GM12865 (cell line): ENCODE measurements around the gene HSPB7.

ENCODE experiments used
- DNase-seq: peaks from one replicate; pipeline ENCODE4 v3.0.0; 2010; ENCODE audit warnings: low read depth
- H3K4me3 ChIP-seq: 2 replicates; pipeline ENCODE4 v1.5.1; 2011; ENCODE audit warnings: mild to moderate bottlenecking, low read depth, low read length, control low read depth
- TF ChIP-seq, protein P1 (sequence below): IDR thresholded peaks from 2 replicates; pipeline ENCODE4 v1.5.1; 2011; ENCODE audit warnings: low read length, control low read depth, low read depth, inconsistent platforms; ENCODE audit not compliant: insufficient read depth; ENCODE audit errors: missing control alignments

Gene HSPB7

DNA sequence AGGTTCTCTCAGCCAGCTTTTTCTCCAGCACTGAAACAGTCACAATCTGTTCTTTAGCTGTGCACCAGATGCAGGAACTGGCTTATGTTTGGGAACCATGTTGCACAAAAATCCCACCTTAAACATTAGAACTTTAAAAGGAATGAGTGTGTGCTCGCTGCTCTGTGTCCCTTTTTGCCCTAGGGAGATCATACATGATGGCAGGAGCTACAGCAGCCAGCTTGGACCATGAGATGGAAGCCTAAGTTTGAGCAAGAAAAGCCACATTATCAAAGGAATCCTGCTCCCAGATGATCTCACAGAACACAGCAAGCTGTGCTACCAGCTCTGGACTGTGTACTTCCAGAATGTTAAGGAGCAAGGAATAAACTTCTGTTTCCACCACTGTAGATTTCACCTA lies 45.4 kb downstream of the HSPB7 start:
- H3K4me3 ChIP-seq, result no peak overlapping the region
- no peak for DNase-seq
- TF ChIP-seq, protein P1, sequence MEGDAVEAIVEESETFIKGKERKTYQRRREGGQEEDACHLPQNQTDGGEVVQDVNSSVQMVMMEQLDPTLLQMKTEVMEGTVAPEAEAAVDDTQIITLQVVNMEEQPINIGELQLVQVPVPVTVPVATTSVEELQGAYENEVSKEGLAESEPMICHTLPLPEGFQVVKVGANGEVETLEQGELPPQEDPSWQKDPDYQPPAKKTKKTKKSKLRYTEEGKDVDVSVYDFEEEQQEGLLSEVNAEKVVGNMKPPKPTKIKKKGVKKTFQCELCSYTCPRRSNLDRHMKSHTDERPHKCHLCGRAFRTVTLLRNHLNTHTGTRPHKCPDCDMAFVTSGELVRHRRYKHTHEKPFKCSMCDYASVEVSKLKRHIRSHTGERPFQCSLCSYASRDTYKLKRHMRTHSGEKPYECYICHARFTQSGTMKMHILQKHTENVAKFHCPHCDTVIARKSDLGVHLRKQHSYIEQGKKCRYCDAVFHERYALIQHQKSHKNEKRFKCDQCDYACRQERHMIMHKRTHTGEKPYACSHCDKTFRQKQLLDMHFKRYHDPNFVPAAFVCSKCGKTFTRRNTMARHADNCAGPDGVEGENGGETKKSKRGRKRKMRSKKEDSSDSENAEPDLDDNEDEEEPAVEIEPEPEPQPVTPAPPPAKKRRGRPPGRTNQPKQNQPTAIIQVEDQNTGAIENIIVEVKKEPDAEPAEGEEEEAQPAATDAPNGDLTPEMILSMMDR, result no peak

DNA sequence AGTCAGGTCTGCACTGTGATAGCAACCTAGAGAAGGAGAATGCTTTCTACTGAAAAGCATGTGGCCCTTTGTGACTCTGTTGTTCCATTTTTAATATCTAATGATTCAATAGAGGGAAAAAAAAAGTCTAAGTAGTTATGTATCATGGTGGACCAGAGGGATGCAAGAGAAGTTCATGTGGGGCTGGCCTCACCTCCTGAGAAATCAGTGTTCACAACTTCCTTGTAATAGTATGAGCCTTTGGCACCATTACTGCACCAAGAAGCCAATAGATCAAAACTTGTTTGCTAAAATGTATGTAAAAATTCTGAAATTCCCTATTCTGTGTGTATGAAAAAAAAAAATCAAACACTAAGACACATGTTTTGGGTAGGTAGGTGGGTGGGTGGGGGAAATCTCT lies 46.9 kb downstream of the HSPB7 start:
- no peak for DNase-seq
- H3K4me3 ChIP-seq, result no peak overlapping the region
- TF ChIP-seq, protein P1, result no peak

DNA sequence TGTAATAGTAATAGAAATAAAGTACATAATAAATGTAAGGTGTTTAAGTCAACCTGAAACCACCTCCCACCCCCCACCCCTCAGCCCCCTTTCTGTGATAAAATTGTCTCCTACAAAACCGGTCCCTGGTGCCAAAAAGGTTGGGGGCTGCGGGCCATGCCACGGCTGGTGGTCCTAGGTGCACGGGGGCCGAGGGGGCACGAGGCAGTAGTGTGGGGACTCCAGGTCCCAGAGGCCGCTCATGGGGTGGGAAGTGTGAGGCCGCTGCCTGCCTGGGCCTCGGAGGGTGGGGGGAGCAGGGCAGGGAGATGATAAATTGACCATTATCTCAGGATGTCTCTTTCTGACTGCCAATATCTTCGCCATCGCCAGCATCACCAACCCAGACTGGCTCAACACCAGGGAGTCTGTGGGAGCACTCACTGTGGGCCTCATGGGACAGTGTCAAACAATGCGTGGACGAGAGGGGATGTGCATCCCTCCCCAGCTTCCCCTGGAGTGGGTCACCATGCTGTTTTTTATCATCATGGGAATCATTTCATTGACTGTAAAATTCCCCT lies 48.4 kb downstream of the HSPB7 start:
- DNase-seq, result no peak
- no peak overlapping the region for H3K4me3 ChIP-seq
- TF ChIP-seq, protein P1, result no peak

DNA sequence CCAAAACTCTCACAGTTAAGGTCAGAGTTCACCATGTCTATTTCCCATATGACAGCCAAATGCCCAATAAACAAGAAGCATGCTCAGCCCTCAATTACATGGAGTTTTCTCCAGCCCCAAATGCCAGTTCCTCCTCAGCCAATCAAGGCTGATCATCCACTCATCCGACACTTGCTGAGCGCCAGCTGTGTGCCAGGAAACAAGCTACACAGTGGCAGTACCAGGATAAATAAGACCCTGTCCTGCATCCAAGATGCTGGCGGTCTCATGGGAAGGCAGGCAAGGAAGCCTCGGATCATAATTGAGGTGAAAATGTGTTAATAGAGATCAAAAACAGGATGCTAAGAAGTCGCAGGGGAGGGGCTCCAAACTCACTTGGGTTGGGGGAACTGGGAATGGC lies 49.7 kb downstream of the HSPB7 start:
- no peak for DNase-seq
- TF ChIP-seq, protein P1, result no peak
- H3K4me3 ChIP-seq, result no peak overlapping the region

DNA sequence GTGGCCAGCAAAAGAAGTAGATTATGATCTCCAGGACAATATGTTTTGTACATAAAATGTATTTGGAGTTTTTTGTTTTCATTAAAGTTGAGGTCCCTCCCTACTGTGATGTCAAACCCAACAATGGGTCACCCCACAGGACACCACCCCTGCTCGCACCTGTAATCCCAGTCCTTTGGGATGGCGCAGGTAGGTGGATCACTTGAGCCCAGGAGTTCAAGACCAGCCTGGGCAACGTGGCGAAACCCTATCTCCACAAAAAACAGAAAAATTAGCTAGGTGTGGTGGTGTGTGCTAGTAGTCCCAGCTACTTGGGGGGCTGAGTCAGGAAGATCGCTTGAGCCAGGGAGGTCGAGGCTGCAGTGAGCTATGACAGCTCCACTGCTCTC lies 50.9 kb downstream of the HSPB7 start:
- H3K4me3 ChIP-seq, result no peak overlapping the region
- TF ChIP-seq, protein P1, result no peak
- no peak for DNase-seq

DNA sequence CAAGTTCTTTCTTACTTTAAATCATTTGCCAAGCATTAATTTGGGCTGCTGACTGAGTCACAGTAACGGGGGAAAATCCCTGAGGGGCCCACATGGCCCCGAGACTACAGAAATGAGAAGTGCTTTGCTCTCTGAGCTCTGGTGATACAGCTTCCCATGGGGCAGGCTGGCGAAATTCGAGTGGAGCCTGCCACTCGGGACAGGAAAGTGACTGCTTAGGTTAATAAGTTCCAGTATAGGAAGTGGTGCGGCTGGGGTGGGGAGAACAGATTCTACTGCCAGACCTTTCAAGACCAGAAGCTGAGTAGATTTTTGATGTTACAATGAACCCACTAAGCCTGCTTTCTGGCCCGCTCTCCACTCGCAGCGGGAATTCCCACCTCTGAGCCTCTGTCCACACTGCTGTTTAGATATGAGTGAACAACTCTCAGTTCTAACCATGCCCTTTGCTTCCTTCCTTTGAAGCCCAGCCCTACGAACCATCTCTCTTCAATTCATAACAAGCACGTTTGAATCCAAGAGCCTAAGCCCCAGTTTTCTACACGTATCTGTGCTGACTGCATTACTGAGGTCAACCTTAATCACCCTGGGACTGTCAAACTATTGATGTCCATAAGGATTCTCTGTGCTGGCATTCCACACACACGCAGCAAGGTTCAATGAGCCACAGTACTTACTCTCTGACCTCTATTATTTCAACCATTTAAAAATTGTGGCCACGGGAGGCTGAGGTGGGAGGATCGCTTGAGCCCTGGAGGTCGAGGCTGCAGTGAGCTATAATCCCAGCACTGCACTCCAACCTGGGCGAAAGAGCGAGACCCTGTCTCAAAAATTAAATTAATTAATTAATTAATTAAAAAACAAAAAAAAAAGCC lies 51.5 kb downstream of the HSPB7 start:
- H3K4me3 ChIP-seq, result peak overlapping the region; percentile 22
- TF ChIP-seq, protein P1, result no peak
- DNase-seq, result peak; percentile 95
